Activated CD8-positive, alpha-beta memory T cell treated with anti-CD3 and anti-CD28 coated beads for 24 hours (primary cell): ENCODE data around the gene GNB4.

ENCODE experiments used
- DNase-seq: peaks from one replicate; pipeline ENCODE4 v3.0.0-alpha.2; 2020

GNB4 gene

GRCh38 chr3:179432021-179432420 is 19.2 kb downstream of the GNB4 start:
- DNase-seq = no peak

DNA sequence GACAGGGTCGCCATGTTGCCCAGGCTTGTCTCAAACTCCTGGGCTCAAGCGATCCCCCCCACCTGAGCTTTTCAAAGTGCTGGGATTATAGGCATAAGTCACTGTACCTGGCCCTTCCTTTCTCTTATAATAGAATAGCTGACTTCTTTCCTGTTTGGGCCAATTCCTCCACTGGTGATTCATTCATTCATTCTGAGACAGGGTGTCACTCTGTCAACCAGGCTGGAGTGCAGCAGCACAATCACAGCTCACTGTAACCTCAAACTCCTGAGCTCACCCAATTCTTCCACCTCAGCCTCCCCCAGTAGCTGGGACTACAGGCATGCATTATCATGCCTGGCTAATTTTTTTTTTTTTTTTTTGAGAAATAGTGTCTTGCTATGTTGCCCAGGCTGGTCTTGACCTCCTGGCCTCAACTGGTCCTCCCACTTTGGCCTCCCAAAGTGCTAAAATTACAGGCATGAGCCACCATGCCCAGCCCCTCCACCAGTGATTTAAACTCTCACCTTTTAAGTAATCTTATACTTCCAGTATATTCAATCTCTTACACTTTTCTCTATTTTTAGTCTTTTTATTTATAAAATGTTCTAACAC is 20.9 kb downstream of the GNB4 start:
- DNase-seq = no peak

DNA sequence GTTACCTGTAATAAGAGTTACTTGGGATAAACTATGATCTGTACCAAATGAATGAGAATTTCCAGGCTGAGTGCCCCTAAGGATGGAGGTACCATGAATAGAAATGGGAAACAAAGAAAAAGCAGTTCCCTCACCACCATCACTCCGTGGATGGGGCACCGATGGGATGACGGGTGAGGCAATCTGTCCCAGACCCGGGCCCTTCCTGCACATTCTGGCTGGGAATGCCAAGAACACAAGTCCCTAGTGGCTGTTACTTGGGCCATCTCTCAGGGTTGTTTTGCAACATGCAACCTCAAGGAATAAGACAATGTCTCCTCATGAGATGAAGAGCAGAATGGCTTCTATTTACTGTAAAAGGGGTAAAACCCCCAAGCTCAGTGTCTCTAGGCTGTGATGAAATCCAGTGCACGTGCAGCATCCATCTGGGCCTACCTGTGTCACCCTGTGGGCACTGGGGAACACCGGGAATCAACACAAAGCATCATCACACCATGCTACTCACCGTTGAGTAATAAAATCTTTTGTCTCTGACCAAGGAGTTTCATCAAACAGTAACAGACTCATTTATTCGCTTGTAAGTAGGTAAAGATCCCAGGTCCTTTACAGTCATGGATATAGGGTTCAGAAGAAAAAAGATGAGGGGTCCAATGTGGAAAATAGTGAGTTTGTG is 22.3 kb downstream of the GNB4 start:
- no peak for DNase-seq

DNA sequence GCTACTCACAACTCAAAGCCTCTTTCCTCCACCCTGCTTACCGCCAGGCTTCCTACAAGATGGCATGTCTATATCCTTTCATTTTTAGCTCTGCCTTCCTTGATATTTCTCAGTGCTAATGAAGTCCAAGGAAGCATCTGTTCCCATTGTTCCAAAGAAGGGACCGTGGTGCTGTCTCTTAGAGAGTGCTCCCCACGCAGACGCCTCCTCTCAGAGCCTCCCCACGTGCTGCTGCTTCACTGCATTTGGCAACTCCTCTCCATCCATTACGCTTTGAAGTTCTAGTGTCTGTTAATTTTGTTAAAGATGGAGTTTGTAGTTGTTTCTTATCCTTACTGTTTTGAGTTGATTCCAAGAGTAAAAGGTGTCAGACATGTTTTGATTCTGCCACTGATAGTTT is 26.2 kb downstream of the GNB4 start:
- DNase-seq = no peak

- no peak for DNase-seq
Observed at GRCh38 chr3:179421500-179421899, 29.8 kb downstream of the GNB4 start.

DNA sequence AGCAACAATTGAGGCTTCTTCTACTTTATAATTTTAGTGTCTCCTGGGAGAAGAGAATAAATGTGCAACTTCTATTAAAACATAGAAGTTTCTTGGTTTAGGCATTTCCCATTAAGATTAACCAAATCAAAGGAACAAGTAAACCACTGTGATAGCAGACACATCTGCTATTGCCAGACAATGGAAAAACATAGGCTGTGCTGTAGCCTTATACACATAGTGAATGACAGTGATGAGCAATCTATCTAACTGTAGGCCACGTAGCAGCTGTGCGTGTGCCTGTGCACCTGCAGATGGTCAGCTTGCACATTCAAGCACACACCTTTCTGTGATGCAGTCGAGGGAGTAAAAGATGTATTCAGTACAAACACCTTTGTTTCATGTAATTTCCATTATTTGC is 32.7 kb downstream of the GNB4 start:
- DNase-seq = no peak

GRCh38 chr3:179416681-179417080 is 34.6 kb downstream of the GNB4 start:
- no peak for DNase-seq

DNA sequence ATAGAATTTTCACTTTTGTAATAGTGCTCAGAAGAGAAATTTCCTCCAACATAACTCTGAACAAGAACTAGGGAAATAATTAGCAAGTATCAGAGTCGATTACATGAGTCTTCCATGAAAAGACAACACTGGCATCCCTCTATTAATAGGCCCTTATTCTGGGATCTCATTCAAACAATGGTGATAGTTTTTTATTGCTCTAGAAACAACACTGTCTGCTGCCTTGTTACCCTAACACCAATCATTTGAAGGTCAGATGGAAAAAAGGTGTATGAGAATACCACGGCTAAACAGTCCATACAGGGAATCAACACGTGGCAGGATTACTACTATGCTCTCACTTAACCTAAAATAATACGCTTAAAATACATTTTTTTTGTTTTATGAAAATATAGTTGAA is 35.9 kb downstream of the GNB4 start:
- DNase-seq = no peak

DNA sequence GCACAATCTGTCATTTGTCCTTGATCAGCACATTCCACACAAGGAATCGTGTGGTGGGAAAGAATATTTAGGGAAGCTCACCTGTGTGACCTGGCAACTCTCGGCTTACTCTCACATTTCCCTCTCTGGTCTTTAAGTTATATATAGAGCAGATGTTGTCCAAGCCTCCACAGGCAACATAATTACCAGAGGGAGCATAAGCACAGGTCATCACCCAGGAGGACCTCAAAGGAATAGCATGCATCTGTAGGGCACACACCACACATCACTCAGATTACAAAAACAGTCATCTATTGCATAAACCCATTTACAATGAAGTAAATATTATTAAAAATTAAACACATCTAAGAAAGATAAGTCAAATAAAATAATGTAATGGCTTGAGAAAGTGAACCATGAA is 36.5 kb downstream of the GNB4 start:
- no peak for DNase-seq

DNA sequence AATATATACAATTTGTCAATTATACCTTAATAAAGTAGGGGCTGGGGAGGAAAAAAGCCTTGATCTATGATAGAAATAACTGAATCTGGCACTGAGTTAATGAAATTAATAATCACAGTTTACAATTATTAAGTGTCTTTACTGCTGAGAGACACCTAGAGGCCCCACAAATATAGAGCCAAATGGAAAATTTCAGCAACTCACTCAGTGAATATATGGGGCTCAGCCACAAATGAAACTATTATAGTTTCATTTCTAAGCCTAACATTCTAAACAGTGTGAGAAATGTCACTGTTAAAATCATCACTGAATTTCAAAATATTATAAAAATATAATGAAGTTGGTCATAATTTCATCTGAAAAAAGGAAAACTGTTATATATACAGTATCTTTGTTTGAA is 40.3 kb downstream of the GNB4 start:
- no peak for DNase-seq

DNA sequence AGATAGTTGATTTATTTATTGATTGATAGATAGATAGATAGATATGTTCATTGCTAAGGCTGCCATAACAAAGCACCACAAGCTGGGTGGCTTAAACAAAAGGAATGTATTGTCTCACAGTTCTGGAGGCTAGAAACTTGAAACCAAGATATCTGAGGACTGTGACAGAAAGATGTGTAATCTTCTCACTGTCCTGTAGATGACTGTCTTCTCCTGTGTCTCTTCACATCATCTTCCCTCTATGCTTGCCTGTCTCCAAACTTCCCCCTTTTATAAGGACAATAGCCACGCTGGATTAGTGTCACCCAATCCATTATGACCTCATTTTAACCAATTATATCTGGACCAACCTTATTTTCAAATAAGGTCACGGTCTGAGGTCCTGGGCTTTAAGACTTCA is 40.9 kb downstream of the GNB4 start:
- DNase-seq = no peak

DNA sequence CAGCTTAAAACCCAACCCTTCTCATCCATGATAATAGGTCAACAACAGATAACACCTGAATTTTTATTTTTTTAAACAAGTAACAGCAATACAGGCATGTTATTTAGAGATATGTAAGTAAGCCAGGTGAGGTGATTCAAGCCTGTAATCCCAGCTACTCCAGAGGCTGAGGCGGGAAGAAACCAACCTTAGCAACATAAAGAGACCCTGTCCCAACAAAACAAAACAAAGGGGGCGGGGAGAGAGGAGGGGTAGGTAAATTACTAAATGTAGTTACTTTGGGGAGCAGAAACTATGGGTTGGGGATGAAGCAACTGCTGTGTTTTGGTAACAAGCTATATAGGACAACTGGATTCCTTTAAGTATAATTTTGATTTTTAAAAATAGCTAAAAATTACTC is 47.0 kb downstream of the GNB4 start:
- no peak for DNase-seq

DNA sequence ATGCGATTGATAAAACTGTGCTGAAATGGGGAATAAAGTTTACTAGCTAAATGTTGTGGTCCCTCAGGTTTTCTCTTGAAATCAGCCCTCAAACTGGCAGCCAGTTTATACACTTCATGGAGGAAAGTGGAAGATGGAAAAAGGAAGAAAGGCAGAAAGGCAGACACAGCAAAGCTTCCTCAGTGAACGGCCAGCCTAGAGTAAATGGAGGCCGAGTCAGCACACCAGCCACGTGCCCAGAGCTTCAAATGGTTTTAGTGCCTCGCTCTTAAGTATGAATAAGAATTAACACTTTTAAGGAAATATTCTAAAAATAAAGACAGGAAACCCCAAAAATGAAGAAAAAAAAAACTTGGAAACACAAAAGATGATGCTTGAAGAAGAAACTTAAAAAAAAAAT is 48.3 kb downstream of the GNB4 start:
- no peak for DNase-seq

GRCh38 chr3:179401561-179401960 is 49.7 kb downstream of the GNB4 start:
- no peak for DNase-seq

- DNase-seq = no peak
Observed at GRCh38 chr3:179398574-179399231, 52.6 kb downstream of the GNB4 start.

DNA sequence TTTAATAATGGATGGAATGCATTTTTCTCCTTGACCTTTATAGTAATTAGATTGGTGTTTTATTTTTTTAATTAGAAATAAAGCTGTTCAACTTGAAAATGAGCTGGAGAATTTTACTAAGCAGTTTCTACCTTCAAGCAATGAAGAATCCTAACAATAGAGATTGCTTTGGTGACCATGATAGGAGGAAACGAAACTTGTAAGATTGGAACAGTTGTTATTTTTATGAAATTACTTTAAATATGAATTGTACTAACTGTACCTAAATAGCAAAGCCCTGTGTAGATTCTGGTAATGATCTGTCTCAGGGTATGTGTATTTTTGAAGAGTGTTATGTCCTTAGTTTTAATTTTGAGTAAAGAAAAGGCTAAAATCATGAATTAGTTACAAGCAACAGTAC is 59.4 kb downstream of the GNB4 start:
- no peak for DNase-seq

GRCh38 chr3:179376474-179376873 is 74.8 kb downstream of the GNB4 start:
- DNase-seq = no peak

DNA sequence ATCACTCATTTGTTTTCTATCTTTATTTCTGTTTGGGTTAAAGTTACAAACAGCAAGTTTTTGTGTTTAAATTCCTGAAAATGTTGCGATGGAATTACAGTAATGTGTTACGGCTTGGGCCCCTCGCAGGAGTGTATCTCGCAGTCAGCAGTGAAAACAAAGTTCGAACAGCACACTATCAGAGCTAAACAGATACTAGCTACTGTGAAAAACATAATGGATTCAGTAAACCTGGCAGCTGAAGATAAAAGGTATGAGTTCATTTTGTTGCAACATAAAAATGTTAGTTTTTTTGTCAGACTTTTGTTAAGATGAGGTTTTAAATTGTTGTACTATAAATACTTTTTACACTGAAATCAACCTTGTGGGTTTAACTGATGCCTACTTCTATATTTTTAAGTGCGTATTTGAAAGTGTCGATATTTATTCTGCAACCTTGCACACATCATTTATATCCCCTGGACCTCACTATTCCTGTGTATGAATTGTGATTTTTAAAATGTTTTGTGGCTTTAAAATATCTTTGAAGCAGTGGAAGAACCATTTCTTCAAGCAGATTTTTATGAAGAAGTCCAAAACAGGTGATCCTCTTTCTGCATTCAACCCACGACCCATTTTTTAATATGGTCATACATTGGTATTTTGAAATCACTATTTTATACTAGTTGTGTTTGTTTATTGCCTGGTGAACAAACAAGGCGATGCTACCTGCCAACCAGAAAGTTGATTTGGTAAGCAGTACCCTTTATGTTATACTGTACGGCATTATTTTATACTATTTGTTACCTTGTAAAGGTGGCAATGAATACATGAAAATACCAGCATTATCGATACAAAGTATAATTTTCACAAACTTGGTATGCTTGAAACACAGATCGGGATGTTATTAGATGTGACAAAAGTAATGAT is 75.9 kb downstream of the GNB4 start:
- DNase-seq = no peak

DNA sequence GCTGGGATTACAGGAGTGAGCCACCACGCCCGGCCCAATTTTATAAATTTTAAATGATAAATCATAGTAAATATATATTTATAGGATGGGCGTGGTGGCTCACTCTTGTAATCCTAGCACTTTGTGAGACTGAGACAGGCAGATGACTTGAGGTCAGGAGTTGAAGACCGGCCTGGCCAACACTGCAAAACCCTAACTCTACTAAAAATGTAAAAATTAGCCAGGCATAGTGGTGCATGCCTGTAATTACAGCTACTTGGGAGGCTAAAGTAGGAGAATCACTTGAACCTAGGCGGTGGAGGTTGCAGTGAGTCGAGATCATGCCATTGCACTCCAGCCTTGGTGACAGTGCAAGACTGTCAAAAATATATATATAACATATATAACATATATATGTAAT is 77.3 kb downstream of the GNB4 start:
- DNase-seq = no peak

DNA sequence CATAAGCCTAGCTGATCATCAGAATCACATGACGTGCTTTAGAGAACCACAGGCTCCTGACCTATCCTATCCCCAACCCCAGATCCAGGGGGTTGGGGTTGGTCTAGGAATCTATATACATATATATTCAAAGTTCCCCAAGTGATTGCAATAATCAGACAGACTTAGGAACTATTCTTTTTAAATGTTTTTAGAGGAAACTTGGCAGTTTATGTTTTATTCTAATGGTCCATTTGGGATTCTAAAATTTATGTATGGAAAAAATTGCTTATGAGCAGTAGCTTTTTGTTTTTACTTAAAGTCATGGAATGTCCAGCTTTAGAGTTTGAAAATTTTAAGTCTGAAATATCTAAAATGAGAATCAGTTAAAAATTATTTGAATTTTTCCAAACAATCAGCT is 81.6 kb downstream of the GNB4 start:
- no peak for DNase-seq

GRCh38 chr3:179363332-179363731 is 87.9 kb downstream of the GNB4 start:
- no peak for DNase-seq

- no peak for DNase-seq
Observed at GRCh38 chr3:179355996-179356395, 95.3 kb downstream of the GNB4 start.

DNA sequence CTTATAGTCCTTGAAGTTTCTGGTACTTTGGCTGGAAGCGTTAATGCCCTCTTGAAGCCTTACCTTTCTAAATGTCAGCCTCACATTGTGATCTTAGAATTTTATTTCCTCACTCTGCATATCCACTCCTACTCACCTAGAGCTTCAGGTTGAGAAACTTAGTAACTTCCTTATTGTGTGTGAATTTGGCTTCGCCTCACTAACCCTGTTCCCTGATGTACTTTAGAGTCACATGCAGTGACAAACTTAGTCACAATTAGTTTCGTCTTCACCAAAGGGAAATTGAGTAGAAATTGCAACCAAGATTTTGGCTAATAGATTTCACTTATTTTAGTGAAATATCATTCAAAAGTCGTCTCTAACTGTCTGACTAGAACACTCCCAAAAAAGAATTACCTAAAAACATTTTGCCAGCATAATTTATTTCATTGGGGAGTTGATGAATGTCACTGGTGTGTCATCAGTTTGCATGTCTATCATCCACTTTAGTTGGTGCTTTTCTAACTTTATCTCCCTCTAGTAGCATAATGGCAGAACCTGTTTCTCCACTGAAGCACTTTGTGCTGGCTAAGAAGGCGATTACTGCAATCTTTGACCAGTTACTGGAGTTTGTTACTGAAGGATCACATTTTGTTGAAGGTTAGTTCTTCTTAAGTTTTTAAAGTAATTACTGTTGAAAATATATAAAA is 102.8 kb downstream of the GNB4 start:
- no peak for DNase-seq
